OCI-LY1 (cell line): ENCODE data around the gene CSNK1D.

Experiments used
- EZH2 ChIP-seq: fragments of 200-600 bp; sonication (generic), shearing (Covaris generic); IDR thresholded peaks from 2 replicates; pipeline ENCODE4 v1.8.0; 2017; ENCODE audit warnings: borderline replicate concordance, mixed run types, mild to moderate bottlenecking, antibody characterized with exemption, low read length, moderate library complexity, mixed read lengths
- TF ChIP-seq, protein P1 (sequence below): fragments of 200-600 bp; sonication (generic), shearing (Covaris generic); IDR thresholded peaks from 2 replicates; pipeline ENCODE4 v1.5.1; 2017; ENCODE audit warnings: mild to moderate bottlenecking, antibody characterized with exemption, low read length, moderate library complexity, mixed read lengths

DNA sequence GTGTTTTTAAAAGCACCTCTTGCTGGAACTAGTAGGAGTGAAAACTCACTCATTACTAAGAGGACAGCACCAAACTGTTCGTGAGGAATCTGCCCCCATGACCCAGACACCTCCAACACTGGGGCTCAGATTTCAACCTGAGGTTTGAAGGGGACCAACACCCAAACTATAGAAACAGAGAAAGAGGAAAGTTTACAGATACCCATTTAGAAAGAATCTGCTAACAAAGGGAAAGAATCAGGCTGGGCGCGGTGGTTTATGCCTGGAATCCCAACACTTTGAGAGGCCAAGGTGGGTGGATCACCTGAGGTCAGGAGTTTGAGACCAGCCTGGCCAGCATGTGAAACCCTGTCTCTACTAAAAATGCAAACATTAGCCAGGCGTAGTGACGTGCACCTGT is 3.4 kb upstream of the CSNK1D start:
- no peak for TF ChIP-seq EZH2
- TF ChIP-seq, protein P1, sequence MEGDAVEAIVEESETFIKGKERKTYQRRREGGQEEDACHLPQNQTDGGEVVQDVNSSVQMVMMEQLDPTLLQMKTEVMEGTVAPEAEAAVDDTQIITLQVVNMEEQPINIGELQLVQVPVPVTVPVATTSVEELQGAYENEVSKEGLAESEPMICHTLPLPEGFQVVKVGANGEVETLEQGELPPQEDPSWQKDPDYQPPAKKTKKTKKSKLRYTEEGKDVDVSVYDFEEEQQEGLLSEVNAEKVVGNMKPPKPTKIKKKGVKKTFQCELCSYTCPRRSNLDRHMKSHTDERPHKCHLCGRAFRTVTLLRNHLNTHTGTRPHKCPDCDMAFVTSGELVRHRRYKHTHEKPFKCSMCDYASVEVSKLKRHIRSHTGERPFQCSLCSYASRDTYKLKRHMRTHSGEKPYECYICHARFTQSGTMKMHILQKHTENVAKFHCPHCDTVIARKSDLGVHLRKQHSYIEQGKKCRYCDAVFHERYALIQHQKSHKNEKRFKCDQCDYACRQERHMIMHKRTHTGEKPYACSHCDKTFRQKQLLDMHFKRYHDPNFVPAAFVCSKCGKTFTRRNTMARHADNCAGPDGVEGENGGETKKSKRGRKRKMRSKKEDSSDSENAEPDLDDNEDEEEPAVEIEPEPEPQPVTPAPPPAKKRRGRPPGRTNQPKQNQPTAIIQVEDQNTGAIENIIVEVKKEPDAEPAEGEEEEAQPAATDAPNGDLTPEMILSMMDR, result no peak
